HEK293 (cell line): Measurements from ENCODE around the gene GALNT9.

Source experiments
- HOXA7 ChIP-seq: sonication (generic); formaldehyde crosslinking; IDR thresholded peaks from 2 replicates; pipeline ENCODE4 v1.8.1; 2022; ENCODE audit warnings: missing genetic modification reagents, borderline replicate concordance
- PRDM1 ChIP-seq: fragments of 450-650 bp; formaldehyde crosslinking; IDR thresholded peaks from 2 replicates; pipeline ENCODE4; 2016; ENCODE audit warnings: missing biosample characterization, missing genetic modification characterization
- ZNF292 ChIP-seq: fragments of 450-650 bp; formaldehyde crosslinking; IDR thresholded peaks from 2 replicates; pipeline ENCODE4 v1.5.1; 2016; ENCODE audit warnings: low read depth, missing biosample characterization, missing genetic modification characterization, borderline replicate concordance
- ZNF335 ChIP-seq: fragments of 450-650 bp; formaldehyde crosslinking; conservative IDR thresholded peaks from 2 replicates; pipeline ENCODE4 v1.5.1; 2016; ENCODE audit warnings: missing biosample characterization, missing genetic modification characterization
- TF ChIP-seq, protein P1 (sequence below): fragments of 450-650 bp; formaldehyde crosslinking; IDR thresholded peaks from 2 replicates; pipeline ENCODE4 v1.5.1; 2016; ENCODE audit warnings: missing biosample characterization, missing genetic modification characterization
- TF ChIP-seq, protein P2 (sequence below): fragments of 450-650 bp; formaldehyde crosslinking; IDR thresholded peaks from 2 replicates; pipeline ENCODE4 v1.5.1; 2016; ENCODE audit warnings: missing biosample characterization, missing genetic modification characterization

DNA sequence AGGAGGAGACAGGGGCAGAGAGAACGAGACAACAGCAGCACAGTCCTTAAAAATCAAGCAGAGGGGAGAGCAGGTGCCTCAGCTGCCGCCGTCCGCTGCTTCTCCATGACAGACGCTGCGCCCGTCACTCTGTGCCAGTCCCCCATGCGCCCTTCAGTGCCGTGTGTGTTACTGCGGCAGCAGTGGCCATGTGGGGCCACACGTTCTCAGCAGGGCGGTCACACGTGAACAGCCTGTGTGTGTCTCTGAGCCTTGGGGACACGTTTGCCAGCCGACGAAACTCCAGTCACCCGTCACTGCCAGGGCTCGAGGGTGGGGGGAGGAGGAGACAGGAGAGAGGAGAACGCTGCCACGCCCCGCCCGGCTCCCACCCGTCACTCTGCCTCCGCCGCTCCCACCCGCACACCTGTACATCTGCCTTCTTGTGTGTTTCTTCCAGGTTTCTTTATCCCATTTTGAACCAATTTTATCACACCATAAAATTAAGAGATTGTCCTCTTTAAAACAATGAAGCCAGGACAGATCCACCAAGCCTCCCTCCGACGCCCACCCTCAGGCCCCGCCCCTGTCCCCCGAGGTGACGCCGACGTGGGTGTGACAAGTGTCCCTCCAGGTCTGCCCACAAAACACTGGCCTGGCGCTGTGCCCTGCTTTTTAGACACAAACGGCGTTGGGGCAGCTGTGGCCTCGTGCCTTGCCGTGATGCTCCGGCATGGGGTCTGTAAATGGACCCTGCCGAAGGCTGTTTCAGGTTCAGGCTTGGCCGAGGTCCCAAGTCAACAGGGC lies 58.2 kb downstream of the GALNT9 start:
- no peak for TF ChIP-seq HOXA7 (CRISPR knock-in tag)
- no peak for TF ChIP-seq ZNF335
- TF ChIP-seq, protein P1, sequence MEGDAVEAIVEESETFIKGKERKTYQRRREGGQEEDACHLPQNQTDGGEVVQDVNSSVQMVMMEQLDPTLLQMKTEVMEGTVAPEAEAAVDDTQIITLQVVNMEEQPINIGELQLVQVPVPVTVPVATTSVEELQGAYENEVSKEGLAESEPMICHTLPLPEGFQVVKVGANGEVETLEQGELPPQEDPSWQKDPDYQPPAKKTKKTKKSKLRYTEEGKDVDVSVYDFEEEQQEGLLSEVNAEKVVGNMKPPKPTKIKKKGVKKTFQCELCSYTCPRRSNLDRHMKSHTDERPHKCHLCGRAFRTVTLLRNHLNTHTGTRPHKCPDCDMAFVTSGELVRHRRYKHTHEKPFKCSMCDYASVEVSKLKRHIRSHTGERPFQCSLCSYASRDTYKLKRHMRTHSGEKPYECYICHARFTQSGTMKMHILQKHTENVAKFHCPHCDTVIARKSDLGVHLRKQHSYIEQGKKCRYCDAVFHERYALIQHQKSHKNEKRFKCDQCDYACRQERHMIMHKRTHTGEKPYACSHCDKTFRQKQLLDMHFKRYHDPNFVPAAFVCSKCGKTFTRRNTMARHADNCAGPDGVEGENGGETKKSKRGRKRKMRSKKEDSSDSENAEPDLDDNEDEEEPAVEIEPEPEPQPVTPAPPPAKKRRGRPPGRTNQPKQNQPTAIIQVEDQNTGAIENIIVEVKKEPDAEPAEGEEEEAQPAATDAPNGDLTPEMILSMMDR (tag by site-specific recombination): no peak
- no peak for TF ChIP-seq ZNF292 (tag by site-specific recombination)
- TF ChIP-seq, protein P2, sequence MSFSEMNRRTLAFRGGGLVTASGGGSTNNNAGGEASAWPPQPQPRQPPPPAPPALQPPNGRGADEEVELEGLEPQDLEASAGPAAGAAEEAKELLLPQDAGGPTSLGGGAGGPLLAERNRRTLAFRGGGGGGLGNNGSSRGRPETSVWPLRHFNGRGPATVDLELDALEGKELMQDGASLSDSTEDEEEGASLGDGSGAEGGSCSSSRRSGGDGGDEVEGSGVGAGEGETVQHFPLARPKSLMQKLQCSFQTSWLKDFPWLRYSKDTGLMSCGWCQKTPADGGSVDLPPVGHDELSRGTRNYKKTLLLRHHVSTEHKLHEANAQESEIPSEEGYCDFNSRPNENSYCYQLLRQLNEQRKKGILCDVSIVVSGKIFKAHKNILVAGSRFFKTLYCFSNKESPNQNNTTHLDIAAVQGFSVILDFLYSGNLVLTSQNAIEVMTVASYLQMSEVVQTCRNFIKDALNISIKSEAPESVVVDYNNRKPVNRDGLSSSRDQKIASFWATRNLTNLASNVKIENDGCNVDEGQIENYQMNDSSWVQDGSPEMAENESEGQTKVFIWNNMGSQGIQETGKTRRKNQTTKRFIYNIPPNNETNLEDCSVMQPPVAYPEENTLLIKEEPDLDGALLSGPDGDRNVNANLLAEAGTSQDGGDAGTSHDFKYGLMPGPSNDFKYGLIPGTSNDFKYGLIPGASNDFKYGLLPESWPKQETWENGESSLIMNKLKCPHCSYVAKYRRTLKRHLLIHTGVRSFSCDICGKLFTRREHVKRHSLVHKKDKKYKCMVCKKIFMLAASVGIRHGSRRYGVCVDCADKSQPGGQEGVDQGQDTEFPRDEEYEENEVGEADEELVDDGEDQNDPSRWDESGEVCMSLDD: no peak
- TF ChIP-seq PRDM1 (tag by site-specific recombination): no peak
